GM21367 (cell line): ENCODE measurements around the gene HS3ST4.
"Not testable (repeated sequence)": the region's sequence is repeated elsewhere in the genome, so short reads cannot be mapped to it uniquely, and the experiment has no call there.

Experiments
- ATAC-seq: cut with Tn5 transposase; IDR thresholded peaks from one replicate; pipeline ENCODE4 v1.9.1; 2021; ENCODE audit not compliant: unreplicated experiment

The HS3ST4 gene

DNA sequence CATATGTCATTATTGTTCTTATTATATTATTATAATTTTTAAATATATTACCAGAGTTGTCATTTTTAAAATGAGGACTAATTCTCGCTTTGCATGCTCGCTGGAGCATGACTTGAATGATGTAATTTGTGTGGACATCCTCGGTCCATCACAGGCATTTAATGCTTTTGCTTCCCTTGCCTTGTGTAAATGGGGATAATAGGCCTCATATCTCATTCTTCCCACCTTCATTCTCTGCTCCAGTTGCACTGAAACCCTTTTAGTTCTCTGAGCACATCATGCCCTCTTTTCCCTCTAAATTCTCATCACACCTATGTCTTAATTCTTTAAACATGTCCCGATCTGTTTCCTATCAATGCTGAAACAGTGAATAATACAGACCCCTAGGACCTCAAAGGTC lies 285.4 kb downstream of the HS3ST4 start:
- no peak for ATAC-seq

DNA sequence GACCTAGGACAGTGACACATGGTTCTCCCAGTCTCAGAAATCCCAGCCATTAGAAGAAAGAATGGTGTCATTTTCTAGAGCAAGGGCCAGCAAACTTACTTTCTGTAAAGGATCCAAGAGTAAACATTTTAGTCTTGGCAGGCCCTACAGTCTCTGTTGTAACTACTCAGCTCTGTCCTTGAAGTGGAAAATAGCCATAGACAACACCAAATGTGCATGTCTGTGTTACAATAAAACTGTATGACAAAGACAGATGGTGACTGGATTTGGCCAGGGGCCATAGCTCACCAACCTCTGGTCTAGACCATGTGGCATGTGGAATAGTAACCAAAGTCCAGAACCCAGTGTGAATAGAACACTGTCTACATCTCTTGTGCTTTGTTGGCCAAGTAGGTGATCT lies 286.5 kb downstream of the HS3ST4 start:
- ATAC-seq, result no peak

DNA sequence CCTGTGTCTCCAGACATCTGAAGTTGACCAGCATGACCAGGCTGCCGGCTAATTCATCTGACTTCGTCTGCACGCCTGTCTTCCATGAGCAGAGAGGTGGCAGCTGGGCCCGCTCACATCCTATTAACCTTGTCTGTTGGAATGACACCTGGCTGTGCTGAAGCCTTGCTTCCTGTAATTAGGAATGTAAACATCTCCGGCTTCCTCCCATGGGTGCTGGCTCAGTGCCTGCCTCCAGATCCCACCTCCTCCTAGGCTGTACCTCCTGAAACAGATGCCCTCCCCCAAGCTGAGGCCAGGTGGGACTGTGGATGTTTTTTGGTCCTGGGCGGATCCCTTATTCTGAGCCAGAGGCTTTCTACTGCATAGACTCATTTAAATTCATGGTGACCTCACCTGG lies 296.3 kb downstream of the HS3ST4 start:
- ATAC-seq, result no peak

DNA sequence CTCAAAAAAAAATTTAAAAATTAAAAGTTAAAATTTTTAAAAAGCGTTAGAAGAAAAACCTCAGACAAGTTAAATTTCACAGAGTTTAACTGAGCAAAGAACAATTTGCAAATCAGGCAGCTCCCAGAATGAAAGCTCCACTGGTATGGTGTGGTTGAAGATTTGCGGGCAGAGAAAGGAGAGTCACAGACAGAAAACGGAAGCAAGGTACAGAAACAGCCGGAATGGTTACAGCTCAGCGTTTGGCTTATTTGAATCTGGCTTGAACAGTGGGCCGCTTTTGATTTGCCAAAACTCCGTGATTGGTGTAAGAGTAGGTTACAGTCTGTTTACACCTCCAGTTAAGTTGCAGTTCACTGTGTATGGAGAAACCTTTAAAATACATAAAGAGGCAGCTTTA lies 297.1 kb downstream of the HS3ST4 start:
- no peak for ATAC-seq

DNA sequence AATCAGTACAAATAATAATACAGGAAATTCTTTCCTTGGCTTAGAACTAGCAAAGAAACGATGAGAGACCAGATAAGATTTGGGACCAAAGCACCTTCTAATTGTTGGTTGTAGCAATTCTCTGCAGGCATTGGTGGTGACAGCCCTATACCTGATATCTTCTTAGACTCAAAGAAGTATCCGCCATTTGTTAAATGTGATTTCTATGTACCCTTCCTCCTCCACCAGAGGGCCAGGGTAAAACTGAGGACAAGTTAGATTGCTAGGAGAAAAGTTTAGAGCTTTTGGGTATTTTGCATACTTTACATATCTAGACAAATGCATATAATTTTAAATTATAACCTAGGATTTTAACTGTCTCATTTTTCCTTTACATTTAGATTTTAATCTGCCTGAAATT lies 304.3 kb downstream of the HS3ST4 start:
- ATAC-seq, result no peak

DNA sequence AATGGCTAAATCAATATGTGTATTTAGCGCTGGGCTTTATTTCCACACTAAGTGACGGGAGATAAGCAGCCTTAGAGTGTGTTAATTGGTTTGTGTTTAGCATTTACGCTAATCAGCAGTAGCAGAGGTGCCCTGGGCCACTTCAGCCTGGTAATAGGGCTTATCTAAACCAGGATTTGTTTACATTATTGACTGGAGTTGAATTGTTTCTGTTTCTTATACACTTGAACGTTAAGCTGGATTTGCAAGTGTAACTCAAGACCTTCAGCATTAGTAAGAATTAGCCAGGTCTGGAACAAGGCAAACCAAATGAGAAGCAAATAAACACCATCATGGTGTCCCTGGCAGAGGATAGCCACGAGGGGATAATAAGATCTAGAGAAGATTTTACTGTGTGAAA lies 313.6 kb downstream of the HS3ST4 start:
- ATAC-seq, result no peak

DNA sequence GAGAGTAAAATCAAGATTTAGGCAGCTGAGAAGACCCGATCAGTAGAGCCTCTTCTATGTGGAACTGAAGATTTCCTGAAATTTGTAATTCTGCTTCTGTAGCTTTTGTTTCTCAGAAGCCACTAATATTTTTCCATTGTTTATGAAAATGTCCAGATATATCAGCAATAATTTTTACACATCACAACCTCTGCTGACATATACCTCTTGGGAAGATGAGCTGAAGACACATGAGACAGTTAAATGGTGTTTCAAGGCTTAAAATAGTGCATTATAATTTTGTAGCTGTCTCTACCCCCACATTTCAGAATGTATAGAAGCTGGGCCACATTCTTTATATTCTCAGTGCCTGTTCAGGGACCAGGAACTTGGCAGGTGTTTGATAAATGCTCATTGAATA lies 320.6 kb downstream of the HS3ST4 start:
- no peak for ATAC-seq

DNA sequence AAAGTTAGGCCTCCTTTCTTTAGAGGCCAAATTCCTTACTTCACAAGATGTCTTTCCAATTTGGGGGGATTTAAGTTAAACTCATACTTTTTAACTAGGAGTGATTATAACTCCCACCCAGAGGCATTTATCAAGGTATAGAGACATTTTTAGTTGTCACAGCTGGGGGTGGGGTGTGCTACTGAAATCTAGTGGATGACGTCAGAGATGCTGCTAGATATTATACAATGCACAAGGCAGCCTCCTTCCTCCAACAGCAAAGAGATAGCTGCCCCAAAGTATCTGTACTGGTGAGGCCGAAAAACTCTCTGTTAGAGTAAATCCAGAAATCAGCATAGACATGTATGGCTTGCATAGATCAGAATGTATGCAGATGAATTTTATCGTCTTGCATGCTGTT lies 324.0 kb downstream of the HS3ST4 start:
- no peak for ATAC-seq

DNA sequence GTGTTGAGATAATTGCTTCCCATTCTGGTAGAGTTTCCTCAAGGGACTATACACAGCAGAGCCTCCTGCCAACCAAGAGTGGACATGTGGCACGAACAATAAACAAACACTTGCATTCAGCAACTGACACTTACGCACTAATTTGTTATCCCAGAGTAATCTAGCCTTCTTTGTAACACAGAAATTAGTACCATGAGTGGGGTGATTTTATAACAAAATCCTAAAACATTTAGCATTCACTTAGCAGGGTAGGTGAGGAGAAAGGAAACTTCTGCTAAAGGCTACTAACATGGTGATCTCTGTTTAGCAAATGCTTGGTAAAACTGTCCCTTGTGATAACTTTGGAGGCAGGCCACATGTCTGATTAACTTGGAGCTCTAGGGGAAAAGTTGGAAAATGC lies 325.2 kb downstream of the HS3ST4 start:
- no peak for ATAC-seq

DNA sequence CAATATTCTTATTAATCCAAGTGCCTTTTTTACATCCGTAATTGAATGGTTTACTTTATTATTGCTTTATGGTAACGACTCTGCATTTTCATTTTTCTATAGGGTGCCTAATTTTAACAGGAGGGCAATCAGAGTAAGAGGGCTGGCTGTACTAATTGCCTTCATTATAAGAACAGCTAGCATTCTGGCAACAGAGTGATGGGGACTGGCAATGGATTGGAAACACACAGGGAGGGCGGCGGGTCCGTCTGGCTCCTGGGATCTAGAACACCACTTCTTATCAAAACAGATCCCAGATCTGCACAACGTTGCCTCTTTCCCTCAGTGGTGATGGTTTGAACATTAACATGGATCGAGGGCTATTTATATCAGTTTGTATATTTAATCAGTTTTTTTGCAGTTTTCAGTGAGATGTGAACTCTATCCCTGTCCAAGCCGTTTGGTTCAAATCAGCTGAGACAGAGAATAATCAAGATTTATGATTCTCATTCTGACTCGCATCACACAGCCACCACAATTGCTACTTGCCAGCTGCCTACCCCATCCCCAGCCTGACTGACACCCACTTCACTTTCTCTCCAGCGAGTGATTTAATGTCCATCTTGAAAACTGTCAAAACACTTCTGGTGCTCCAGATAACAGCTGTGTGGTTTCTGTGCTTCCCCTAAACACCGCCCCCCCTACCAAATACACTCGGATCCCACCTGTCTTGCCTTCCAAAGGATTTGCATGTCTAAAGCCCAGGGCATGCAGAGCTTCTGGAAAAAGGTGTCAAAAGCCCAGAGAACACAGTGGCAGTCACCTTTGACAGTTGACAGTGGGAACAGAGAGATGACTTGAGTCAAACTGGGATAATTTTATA lies 327.9 kb downstream of the HS3ST4 start:
- no peak for ATAC-seq

DNA sequence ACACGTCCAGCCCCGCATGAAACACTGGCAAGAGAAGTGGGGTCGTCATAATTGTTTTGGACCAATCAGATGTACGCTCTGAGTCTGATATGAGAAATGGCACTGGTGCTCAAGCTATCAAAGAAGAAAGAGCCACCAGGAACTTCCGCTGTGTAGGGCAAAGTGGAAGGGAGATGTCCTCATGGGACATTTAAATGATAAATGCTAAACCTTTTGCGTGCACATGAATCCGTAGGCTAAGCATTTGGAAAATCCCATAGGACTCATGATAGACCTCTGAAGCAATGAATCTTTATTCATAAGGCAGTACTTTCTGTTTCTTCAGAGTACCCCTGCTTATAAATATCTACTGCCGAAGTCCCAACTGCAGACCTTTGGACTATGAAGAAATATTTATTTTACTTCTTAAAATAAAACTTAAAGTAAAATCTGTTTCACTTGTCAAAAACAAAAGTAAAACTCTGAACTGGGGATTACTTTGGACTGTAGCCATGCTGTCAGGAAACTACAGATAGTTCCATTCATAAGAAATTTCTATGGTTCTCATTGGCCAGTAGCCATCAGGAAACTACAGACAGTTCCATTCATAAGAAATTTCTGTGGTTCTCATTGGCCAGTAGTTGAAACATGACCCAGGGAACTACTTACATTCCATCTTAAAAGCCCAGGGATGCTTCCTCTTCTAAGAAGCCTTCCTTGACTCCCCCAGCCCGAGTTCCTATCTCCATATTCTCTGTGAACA lies 335.1 kb downstream of the HS3ST4 start:
- no peak for ATAC-seq

DNA sequence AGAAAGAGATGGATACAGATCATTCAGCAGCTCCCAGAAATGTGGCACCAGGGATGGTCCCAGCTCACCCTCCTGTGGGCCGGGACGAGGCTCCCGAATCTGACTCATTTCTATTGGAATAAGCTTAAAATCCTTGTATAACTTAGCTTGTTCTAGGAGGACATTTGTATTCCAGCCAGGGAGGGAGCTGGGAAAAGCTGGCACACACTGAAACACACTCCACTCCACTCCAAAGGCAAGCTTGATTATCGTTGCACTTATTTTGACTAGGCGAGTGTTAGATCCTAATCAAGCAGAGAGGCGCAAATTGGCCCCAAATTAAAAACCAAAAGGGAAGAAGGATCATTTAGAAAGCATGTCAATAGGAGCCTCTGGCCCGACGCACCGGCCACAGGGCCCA lies 339.5 kb downstream of the HS3ST4 start:
- no peak for ATAC-seq

DNA sequence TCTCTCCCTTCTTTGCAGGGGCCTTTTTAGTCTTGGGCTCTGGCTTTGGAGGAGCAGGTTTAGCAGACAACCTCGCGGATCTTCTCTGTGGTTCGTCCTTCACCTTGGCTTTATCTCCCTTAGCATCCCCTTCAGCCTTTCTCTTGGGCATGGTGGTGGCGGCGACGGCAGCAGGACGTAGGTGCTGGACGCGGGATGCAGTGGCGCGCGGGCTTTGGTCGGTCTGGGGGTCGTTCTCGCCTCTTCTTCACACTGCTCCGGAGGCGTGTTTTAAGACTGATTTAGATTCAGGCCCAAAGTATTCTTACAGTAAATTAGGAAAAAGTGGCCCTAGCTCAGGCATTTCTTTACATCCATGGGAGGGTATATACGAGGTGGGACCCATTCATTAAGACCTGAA lies 340.9 kb downstream of the HS3ST4 start:
- ATAC-seq, result not testable (repeated sequence)

DNA sequence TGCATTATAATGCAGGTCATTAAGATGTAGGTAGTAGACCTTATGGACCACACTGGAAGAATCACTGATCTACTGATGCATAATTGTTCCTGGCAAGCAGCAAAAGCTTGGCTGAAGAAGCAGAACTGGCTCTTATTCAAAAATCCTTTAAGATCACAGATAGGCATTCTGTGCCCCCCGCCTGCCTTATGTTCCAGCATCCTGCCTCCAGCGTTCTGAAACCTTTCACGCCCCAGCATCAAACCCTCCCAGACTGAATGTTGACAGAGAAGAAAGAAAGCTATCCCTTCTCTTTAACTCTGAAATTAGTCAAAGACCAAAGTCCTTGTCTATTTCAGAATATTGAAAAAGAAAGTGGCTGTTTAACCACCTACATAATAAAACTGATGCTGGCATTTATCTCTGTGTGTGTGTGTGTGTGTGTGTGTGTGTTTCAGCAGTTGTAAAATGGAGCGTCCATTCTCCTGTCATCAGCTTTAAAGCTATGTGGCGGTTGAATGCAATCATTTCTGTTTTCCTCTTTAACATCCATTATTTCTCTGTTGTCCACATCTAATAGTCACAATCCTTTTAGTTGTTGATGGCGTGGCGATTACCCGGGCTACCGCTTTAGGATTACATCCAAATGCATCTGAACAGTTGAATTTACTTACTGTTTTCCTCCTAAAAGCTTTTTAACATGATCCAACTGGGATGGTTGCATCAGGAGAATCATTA lies 350.4 kb downstream of the HS3ST4 start:
- no peak for ATAC-seq

DNA sequence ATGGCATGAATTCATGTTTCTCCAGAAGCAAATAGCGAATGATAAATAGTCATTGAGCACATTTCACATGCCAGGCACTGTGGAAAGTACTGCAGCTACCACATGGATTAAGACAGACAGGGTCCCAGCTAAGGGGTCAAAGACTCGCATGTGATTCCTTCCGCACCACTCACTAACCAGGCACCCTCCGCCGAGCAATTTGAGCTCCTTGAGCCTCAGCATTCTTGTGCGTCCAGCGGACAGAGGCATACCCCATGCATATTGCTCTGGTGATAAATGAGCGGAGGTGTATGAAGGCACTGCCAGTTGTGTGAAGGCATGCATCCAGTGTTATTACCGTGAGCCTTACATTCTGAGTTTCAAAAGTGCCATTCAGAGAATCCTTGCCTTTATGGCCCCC lies 358.7 kb downstream of the HS3ST4 start:
- no peak for ATAC-seq

DNA sequence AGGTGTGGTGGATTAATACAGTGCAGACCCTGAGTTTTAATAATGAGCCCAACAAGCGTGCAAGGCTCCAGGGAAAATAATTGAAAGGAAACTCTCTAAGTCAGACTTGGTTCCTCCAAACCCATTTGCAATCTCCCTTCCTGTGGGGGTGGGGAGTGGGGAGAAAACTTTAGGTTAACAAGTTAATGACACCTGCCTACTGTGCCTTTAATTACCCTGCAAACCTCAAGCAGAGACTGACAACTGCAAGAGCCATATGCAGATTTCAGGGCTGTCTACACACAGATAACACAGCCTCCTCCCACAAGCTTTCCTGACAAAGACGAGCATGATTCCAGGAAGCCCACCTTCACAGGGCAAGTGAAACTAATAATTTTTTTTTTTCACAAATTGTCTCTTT lies 359.3 kb downstream of the HS3ST4 start:
- ATAC-seq, result no peak

DNA sequence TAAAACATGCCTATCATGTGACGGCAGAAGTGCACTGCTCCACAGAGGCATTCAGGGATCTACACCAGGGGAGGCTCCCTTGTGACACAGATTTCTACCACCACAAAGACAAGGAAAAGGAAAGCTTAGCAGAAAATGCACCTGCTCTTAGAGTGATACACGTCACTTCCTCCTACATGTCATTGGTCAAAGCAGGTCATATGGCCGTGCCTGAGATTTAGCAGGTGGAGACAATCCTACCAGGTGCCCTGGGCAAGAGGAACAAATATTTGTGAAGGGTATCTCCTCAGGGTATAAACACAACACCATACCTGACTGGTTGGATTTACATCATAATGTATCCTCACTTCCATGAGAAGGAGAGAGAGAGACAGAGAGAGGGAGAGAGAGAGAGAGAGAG lies 362.1 kb downstream of the HS3ST4 start:
- ATAC-seq, result no peak

DNA sequence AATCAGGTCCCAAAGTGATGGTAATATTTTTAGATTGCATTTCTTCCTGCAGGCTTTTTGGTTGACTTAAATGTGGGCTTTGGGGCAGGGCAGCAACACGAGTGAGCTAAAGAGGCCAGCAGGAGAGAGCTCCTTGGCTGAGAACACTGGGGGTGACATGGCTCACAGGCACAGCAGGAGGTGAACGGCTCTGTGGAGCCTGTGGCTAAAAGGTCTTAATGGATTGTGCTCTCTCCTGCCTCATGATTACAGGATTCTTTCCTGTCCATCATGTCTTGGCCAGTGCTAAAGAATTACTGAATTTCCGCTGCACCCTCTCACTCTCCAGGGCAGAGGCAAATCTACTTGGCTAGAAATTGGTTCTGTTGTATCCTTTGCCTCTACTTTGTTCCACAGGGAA lies 366.6 kb downstream of the HS3ST4 start:
- no peak for ATAC-seq

DNA sequence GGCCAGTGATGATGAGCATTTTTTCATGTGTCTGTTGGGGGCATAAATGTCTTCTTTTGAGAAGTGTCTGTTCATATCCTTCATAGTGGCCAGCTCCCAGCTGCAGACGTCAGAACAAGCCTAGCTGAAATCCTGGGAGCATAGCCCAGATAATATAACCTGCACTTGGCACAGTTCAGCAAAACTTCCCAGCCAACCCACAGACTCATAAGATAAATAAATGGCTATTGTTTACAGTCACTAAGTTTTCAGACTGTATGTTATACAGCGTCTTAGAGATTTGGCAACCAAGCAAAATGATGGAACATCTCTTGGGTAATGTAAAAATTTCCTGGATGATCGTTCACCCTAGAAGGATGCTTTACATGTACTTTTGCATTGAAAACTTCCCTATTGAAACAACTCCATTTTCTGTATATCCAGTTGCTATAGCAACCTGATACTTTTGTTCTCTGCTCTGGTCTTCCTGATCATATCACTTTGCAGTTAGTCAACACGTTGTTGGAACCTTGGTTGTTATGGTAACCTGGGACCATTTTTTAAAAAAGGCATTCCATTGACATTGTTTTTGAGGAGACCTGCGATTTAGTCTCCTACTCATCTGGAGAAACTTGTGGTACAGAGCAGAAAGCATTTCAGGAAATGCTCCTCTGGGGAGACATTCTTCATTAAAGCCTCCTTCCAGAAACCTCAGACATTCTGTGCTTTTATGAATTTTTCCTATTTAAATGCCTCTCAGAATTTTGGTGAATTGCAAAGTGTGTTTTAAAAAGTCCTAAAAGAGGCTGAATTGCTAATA lies 378.7 kb downstream of the HS3ST4 start:
- no peak for ATAC-seq

DNA sequence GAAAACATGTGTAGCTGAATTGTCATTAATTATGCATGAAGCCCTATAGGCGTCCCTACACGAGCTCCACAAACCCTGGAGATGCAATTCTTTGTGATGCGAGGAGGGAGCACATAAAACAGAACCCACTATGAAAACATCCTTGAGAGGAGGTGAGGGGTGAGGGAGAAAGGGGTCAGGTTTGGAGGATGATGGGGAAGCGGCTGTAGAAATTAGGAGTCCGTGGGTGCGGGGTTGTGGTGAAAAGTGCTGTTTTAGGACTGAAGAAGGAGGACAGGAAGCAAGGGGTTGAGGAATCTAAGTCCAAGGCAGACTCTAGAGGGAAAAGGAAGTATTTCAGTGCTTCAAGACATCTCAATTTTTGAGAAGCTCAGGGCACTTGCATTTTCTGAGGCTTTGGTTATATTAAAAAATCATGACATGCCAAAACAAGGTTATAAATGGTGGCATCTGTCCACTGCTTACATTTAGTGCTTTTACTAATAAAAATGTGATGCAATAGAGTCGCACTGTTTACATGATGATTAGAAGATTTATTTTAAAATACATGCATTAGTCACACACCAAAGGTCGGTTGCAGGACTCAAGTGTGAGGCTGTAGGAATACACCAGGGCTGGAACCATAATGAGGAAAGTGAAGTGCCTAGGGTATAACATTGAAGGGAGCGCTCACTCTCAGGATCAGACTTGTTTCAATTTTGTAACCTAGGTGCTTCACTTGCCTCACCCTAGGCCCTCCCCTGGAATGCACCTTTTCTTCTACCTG lies 379.5 kb downstream of the HS3ST4 start:
- ATAC-seq, result no peak
